Astrocyte of the cerebellum (primary cell): ENCODE data around the gene ELFN1.
A peak's percentile ranks its signal among the peaks of the same experiment; 100 is the strongest.

Experiments
- DNase-seq: peaks from one replicate; pipeline ENCODE4 v3.0.0-alpha.2; 2011; ENCODE audit warnings: low read depth
- H3K4me3 ChIP-seq: 2 replicates; pipeline ENCODE4 v1.5.1; 2011; ENCODE audit warnings: mild to moderate bottlenecking, low read depth, low read length, moderate library complexity
- in situ Hi-C: cut with HindIII; loops from 2 replicates; pipeline ENCODE4 v1.10.0; 2017; ENCODE audit warnings: low sequenced_read_pairs
- TF ChIP-seq, protein P1 (sequence below): IDR thresholded peaks from 2 replicates; pipeline ENCODE4 v1.5.1; 2012; ENCODE audit warnings: low read length, low read depth, moderate library complexity, mild to moderate bottlenecking; ENCODE audit errors: missing control alignments

Gene ELFN1

DNA sequence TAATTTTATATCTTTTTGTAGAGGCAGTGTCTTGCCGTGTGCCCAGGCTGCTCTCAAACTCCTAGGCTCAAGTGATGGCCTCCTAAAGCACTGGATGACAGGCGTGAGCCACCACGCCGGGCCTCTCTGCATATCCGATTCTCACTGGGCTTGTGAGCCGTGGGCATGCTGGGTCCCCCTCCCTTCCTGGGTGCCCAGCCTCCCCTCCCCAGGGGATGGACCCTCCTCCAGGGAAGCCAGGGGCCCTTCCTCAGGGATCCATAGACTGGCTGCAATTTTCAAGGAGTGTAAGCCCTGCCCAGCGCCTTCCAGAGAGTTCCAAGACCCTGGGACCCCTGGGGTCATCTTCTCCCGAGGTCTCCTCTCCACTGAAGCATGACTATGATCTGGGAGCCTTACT is 23.7 kb upstream of the ELFN1 start:
- in situ Hi-C loops: no loop called here
- H3K4me3 ChIP-seq: no peak overlapping the region
- no peak for DNase-seq
- TF ChIP-seq, protein P1, sequence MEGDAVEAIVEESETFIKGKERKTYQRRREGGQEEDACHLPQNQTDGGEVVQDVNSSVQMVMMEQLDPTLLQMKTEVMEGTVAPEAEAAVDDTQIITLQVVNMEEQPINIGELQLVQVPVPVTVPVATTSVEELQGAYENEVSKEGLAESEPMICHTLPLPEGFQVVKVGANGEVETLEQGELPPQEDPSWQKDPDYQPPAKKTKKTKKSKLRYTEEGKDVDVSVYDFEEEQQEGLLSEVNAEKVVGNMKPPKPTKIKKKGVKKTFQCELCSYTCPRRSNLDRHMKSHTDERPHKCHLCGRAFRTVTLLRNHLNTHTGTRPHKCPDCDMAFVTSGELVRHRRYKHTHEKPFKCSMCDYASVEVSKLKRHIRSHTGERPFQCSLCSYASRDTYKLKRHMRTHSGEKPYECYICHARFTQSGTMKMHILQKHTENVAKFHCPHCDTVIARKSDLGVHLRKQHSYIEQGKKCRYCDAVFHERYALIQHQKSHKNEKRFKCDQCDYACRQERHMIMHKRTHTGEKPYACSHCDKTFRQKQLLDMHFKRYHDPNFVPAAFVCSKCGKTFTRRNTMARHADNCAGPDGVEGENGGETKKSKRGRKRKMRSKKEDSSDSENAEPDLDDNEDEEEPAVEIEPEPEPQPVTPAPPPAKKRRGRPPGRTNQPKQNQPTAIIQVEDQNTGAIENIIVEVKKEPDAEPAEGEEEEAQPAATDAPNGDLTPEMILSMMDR: no peak

DNA sequence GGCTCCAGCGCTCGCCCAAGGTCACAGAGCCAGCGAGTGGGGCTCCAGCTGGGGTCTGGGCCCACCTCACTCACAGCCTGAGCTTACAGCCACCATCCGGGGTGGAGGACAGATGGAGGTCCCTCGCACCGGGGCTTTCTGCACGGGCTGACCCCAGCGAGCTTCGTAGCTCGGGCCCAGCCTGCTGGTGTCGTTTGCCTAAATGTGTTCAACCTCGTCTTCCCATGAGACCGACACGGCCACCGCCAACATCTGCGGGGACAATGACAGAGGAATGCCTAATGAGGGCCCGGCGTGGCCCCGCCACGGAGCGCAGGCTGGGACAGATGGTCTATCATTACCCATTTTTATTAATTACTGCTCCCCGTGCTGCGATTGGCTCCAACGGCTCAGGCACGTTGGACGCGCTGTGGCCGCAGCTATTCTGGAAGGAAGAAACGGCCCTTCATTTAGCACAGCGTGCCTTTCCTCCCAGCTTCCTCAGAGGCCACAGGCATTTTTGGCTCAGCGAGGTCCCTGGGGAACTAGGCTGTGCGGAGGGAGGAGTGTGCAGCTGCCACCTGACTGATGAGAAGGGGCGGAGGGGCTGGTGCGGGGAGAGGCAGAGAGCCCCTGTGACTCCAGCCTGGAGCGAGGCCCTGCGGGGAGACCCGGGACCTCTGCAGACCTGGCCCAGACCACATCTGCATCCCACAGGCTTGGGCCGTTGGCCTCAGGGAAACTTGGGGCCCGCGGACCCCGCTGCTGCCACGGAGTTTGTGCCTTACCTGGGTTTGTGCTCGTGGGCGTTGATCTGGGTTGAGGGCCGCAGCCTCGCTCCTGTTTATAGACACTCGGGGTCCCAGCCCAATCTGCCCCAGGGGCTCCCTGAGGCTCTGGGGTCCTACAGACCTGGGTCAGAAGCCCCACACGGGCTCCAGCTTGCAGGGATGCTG is 22.9 kb upstream of the ELFN1 start:
- TF ChIP-seq, protein P1: no peak
- DNase-seq: peak; percentile 19
- no peak overlapping the region for H3K4me3 ChIP-seq
- in situ Hi-C loops: no loop called here

DNA sequence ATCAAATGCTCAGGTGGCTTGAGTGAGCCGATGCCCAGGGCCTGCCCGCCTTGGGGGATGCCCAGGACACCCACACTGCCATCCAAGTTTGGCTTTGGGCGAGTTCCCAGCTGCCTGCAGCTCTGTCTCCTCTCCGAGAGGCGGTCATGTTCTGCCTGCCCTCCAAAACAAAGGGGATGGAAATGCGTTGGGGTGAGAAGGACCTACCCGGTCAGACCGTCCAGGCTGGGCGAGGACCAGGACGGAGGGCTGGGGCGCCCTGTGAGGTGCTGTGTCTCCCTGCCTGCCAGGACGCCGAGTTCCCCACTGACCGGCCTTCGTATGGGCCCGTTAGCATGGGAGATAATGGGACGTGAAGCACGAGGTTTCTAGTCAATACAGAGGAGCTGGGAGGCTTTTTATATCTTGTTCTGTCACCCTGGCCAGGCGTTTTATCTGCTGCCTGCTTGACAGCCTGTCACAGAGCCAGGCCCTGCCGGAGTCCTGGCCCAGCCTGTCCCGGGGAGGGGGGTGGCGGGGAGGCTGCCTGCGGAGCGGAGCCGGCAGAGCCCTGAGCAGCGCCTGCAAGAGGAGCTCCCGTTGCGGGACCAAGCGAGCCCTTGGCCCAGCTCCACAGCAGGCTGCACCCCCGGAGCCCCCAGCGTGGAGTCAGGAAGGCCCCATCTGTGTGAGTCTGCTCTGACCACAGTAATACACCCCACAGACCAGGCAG is 22.0 kb upstream of the ELFN1 start:
- TF ChIP-seq, protein P1: no peak
- H3K4me3 ChIP-seq: no peak overlapping the region
- in situ Hi-C loops: no loop called here
- DNase-seq: no peak

DNA sequence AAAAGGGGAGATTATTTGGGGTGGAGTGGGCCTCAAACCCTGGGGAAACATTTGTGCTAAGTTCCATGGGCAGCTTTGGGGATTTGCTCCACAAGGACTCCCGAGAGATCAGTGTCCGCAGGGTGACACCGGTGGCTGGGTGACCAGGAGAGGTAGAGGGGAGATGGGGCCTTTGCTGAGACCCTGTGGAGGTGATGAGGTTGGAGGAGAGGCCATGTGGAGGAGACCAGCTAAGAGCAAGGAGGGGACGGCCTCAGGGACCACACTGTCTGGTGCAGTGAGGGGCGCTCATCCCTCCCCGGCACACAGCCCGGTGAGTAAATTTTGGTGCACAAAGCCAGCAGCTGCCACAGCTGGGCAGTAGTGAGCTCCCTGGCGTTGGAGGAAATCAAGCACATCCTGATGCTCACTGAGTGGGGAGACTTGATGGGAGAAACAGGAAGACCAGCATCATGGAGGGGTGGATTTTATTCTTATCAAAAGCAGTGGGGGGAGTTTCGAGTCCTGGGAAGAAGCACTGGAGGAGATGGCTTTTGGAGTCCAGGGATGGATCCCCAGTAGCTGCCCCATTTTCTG is 20.2 kb upstream of the ELFN1 start:
- H3K4me3 ChIP-seq: no peak overlapping the region
- TF ChIP-seq, protein P1: no peak
- in situ Hi-C loops: no loop called here

DNA sequence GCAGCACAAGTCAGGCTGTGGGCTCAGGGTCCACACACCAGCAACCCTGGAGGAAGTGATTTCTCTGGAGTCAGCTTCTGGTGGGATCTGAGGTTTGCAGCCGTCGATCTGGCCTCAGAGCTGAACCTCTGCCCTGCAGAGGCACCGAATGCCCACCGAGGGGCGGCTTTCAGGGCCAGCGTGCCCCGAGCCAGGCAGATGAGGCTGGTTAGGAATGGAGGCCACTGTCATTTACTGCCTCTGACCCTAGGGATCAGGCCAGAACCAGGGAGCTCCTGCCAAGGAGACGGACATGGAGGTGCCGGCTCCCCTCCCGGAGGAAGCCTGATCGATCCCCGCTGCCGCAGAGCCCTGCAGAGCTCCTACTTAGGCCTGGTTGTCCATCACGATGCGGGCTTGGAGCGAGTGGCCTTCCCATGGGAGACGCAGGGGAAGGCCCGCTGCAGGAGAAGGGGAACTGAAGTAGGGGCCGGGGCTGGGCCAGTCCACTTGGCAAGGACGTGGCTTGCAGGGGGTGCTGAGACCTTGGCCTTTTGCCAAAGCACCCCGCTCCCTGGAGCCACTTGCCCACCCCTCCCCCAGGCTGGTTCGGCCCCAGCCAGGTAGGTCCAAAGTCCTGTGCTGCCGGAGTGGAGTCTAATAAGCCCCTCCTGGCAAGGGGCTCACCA is 19.6 kb upstream of the ELFN1 start:
- TF ChIP-seq, protein P1: no peak
- no peak overlapping the region for H3K4me3 ChIP-seq
- in situ Hi-C loops: no loop called here
- no peak for DNase-seq

More for the DNA sequence above, 20.2 kb upstream of the ELFN1 start:
- DNase-seq: no peak

DNA sequence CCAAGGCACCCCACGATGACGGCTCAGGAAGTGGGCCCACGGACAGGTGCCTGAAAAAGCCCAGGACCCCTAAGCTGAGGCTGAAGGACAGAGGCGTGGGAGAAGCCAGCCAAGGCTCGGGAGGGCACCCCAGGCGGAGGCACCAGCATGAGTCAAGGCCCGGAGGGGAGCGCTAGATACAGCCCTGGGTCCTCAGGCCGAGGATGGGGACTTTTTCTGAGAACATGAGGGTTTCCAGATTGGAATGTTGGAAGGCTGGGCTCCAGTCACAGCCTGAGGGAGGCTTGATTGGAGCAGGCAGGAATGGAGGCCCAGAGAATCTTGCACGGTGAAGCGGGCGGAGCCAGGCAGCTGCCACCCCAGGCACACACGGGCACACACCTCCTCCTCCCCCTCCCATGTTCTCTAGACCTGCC is 19.0 kb upstream of the ELFN1 start:
- in situ Hi-C loops: no loop called here
- TF ChIP-seq, protein P1: no peak
- no peak overlapping the region for H3K4me3 ChIP-seq
- no peak for DNase-seq
